Tibial nerve (tissue), 4 donors: ENCODE results near the gene ELANE.

Experiments
- CTCF ChIP-seq, 5 experiments: fragments of 200-600 bp in 3 of 5; fragments of 450-650 bp in 2 of 5; sonication (generic) in 3 of 5; IDR thresholded peaks; one replicate each; pipeline ENCODE4 v1.5.1; 2016 to 2019; ENCODE audit warnings: antibody characterized with exemption in 5 of 5, mild to moderate bottlenecking in 3 of 5, moderate library complexity in 2 of 5
- EP300 ChIP-seq, 2 donors: sonication (generic); formaldehyde crosslinking; IDR thresholded peaks; one replicate each; pipeline ENCODE4 v1.6.1; 2017; ENCODE audit warnings: antibody characterized with exemption in 2 of 2, mild to moderate bottlenecking in 1 of 2
- POLR2A ChIP-seq, 2 donors: fragments of 450-650 bp; IDR thresholded peaks; one replicate each; pipeline ENCODE4 v1.6.1; 2017; ENCODE audit warnings: antibody characterized with exemption in 2 of 2, mild to moderate bottlenecking in 2 of 2, moderate library complexity in 2 of 2

DNA sequence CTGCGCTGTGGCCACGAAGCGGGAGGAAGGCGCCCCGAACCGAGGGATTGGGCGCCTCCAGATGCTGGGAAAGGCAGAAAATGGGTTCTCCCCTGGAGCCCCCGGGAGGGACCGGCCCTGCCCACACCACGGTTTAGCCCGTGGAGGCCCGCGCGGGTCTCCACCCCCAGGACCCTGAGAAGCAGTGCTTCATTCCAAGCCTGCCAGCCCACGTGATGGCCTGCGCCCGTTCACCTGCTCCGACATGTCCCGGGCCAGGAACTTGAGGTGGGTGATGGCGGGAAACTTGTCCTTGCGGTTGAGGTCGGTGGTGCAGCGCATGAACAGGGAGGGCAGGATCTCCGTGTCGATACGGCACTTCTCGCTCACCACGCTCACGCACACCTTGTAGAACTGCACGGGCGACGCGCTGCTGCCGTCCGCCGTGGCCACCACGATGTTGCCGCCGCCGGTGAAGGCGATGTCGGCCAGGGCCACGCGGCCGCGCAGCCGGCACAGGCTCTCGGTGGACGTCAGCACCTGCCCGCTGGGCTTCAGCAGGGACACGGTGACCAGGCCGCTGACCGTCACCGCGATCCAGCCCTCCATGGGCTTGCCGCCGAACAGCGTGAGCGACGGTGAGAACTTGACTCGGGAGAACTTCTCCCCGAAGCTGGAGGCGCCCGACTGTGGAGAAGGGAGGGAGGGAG is 33.6 kb downstream of the ELANE start:
- no peak for TF ChIP-seq POLR2A (IDR thresholded peaks at IDR 0.05)
- no peak for TF ChIP-seq CTCF (IDR thresholded peaks at IDR 0.05)
- no peak for TF ChIP-seq EP300 (IDR thresholded peaks at IDR 0.05)
